ENCODE results near the gene FDX1.

FDX1 gene

DNA sequence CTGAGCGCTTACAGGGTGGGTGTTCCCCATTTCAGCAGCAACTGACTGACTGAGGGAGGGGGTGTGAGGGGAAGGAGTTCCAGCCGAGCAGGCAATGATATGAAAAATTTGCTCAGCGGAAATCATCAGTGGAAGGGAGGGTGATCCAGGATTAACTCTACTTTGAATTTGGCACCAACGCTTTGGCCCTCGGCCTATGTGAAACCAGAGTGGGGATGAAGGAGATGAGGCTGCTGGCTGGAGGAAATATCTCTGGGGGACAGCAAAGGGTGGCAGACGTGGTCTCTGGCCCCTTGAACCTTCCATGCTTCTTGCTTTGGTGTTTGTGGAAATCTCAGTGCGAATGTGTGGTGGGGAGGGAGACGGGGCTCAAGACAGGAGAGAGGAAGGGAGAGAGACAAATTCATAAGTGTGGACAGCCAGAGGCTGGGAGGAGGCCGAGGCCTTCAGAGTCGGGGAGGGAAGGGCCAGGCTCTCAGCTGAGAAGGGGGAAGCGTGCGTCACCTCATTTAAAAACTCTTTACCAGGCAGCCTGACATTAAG is 83.6 kb downstream of the FDX1 start:
- DNase-seq: no peak

DNA sequence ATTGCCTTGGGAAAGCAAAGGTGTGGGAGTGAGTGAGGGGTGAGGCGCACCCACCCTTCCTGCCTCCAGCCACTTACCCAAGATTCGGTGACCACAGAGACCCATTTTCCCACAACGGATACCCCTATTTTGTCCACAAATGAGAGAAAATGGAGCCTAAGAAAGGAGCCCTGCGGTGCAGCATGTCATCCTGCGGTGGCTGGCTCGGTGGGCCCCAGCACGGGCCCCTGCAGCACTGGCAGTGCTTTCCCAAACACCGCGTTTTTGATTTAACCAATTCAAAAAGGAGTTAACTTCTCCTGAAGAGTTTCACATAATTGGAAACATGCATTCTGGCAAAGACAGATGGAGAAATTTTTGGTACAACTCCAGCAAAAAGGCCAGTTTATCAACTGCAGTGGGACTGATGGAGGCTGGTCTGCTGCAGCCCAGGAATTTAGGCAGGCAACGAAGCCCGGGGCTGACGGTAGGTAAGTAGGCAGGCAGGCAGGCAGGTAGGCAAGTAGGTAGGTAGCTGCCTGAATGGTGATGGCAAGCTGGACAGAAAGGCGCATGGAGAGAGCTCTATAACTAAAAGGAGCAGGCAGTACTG is 84.2 kb downstream of the FDX1 start:
- DNase-seq: no peak
